NCI-H2196 treated with DMSO at 0.1 percent for 48 hours (cell line): ENCODE measurements around the gene RPL7A.
"Not testable (repeated sequence)": the region's sequence is repeated elsewhere in the genome, so short reads cannot be mapped to it uniquely, and the experiment has no call there.

Experiments used
- DNase-seq: peaks from one replicate; lab custom pipeline; 2025; ENCODE audit not compliant: unreplicated experiment; lab: John Stamatoyannopoulos, UW

Gene RPL7A

DNA sequence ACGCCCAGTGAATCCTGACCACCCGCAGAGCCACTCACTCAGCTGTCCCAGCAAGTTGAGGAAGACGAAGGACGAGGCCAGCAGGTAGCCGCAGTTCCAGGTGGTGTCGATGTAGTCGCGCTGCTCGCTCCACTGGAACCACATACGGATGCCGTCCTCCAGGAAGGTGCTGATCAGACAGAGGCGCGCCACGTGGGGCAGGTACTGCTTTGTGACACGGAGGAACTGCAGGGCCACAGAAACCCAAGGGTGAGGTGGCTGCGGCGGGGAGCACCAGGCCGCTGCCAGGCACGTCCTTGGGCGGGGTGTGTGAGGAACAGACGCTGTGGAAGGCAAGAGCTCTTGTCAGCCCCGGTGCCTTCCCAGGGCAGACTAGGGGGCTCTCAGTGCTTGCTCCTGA lies 19.2 kb downstream of the RPL7A start:
- no peak for DNase-seq

DNA sequence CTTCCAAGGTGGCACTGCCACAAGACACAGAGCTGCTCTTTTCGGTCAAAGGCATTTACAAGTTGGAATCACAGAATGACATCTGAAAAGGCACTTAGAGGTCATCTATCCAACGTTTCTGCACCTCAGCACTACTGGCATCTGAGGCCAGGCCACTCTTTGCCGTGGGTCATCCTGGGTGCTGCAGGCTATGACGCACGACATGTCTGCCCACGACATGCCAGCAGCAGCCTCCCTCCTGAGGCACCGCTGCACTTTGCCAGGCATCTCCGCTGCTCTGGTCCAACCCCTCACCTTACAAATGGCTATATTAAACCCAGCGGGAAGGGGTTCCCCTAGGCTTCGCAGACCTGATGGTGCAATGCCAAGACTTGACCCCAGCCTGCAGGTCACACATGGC lies 19.8 kb downstream of the RPL7A start:
- no peak for DNase-seq

DNA sequence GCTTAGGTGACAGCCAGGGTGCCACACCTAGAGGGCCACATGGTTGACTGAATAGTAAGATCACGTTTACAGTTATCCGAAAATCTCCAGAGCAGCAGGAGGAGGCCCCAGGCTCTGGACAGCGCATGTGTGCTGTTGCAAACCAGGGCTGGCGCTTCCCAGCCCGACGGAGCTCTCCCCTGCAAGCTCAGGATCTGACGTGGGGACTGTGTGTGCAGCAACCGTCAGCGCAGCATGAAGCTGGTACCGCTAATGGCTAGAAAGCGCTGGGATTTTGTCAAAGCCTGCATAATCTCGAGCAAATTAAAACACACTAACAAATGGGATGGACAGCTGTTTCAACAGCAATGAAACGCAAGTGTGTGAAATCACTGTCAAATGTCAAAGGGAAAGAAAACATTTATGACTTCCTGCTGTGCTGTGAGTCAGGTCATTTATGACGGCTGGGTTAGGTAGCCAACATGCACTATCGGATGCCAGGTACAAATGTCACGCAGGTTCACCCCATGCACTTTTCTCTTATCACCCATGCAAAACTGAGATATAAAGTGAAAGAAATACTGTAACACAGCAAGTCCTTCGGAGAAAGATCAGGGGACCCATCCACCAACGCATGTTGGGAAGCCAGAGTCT lies 20.3 kb downstream of the RPL7A start:
- no peak for DNase-seq

- no peak for DNase-seq
These were observed 21.4 kb downstream of the RPL7A start for GRCh38 chr9:133369422-133369821.

DNA sequence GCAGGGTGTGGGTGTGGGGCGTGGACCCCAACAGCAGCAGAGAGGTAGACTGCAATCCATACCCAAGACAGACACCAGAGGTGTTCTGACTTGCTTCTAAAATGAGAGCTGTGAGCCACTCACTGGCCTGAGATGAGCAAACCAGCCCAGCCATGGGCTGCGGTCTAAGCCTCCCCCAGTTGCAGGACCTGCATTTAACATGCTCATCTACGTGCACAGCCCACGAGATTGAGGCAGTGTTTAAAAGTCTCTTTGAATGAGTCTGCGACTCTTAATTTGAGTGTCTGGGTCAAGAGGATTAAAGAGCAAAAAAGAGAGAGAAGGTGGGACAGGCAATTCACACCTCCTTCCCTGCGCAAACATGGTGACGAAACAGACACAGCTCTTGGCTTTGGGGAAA lies 21.9 kb downstream of the RPL7A start:
- DNase-seq = no peak

DNA sequence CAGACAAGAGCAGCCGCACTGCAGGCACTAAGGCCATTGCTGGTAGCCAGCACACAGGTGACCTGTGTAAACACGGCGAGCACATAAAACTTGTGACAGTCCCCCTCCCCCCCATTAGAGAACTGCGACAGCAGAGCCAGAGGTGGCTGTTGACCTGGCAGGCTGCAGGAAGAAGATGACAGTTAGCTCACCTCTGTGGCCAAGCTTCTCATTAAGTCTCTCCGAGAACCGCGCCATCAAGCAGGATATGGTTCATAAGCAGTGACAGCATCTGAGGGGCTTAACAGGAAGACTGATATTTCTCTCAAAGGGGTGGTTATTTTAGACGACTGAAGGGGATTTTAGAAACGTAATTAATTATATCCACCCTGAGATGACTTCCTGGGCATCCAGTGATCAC lies 22.7 kb downstream of the RPL7A start:
- DNase-seq = no peak

DNA sequence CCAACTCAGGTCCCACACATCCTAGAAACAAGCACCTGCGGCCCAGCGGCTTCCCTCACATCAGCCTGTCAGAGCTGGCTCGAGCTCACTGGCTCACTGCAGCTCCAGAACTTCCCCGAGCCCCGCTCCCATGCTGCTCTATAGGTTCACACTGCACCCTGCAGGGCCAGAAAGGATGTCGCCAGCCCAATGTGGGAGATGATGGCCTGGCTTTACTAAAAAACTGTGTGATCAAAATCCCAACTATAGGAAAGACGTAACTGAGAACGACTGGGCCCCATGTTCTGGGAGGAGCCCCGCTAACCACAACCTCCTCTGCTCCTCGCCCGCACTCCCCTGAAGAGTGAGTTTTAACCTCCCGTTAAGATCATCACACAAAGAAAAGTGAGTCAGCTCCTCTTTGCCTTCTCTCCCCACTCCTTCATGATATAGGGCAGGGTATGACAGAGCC lies 23.3 kb downstream of the RPL7A start:
- DNase-seq = no peak

DNA sequence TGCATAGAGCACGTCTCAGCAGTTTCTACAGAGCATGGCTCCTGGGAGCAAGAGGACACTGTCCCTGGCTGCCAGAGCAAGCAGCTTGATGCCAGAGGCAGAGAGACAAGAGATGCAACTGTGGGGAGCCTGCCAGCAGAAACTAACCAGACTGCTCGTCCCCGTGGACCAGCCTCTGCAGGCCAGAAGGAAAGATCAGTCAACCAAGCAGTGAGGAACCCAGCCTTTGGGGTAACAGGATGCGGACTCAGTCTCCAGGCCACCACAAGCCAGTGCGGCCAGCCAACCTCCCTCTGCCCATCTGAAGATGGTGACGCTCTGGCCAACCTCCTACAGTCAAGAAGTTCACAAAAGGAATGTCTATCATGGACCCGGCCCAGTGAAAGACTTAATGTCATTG lies 24.1 kb downstream of the RPL7A start:
- no peak for DNase-seq

- no peak for DNase-seq
These were observed 26.6 kb downstream of the RPL7A start for GRCh38 chr9:133374612-133375115.

GRCh38 chr9:133375116-133375723 lies 27.2 kb downstream of the RPL7A start:
- no peak for DNase-seq

GRCh38 chr9:133375724-133376654 lies 28.0 kb downstream of the RPL7A start, which contains the start of the genes STKLD1 and SURF4:
STKLD1 (plus strand) TSS chr9:133376366; CDS start chr9:133376474, 108 bp downstream.
SURF4 (minus strand) TSS chr9:133376060; CDS start chr9:133375969, 91 bp downstream.
- DNase-seq = peak; percentile 89

- not testable (repeated sequence) for DNase-seq
These were observed 29.3 kb downstream of the RPL7A start for GRCh38 chr9:133377280-133377679.

DNA sequence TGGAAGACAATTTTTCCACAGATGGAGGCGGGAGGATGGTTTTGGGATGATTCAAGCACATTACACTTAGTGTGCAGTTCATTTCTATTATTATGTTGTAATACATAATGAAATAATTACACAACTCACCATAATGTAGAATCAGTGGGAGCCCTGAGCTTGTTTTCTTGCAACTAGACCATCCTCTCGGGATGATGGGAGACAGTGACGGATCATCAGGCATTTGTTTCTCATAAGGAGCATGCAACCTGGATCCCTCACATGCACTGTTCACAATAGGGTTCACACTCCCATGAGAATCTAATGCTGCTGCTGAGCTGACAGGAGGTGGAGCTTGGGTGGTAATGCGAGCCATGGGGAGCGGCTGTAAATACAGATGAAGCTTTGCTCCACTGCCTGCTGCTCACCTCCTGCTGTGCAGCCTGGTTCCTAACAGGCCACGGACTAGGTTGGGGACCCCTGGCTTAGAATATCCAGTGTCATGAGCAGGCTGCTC lies 29.8 kb downstream of the RPL7A start:
- no peak for DNase-seq

DNA sequence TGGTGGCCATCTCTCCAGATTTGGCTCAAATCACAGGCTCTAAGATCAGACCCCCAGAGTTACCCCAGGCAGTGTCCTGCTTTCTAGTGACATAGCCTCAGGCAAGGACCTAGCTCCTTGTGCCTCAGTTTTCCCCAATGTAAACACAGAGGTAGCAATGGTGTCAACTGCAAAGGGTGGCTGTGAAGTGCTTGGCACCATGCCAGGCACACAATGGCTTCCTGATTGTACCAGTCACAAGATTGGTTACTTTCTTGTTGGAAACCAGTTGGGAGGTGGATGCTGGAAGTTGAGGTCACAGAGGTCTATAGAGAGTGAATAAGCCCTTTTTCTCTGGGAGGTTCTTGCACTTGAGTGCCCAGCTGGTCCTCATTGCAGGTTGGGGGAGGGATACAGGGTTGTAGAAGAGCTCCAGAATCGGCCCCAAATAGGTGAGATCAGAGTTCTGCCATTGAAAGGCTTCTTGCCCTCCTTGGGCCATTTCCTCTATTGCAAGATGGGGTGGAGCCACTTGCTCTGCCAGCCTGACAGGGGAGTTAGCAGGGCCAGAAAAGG lies 30.5 kb downstream of the RPL7A start:
- no peak for DNase-seq

GRCh38 chr9:133379153-133380086 lies 31.4 kb downstream of the RPL7A start:
- DNase-seq = no peak

DNA sequence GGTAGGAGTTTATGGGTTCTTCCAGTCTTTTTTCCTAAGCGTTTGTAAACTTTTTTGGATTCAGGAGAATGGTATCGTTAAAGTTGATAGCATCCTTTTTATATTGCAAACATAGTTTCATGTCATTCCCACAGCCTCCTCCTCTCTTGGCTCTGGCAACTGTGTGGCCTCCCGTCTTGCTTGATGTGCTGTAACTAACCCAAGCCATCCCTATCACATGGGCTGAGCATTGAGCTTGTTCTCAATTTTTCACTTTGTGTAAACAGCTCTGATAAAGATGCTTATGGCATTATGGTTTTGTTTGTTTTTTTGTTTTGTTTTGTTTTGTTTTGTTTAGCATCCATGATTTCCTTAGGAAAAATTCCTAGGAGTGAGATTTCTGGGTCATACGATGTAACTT lies 32.7 kb downstream of the RPL7A start:
- no peak for DNase-seq

- no peak for DNase-seq
These were observed 34.6 kb downstream of the RPL7A start for GRCh38 chr9:133382507-133383141.

- DNase-seq = no peak
These were observed 35.4 kb downstream of the RPL7A start for GRCh38 chr9:133383438-133383837.

DNA sequence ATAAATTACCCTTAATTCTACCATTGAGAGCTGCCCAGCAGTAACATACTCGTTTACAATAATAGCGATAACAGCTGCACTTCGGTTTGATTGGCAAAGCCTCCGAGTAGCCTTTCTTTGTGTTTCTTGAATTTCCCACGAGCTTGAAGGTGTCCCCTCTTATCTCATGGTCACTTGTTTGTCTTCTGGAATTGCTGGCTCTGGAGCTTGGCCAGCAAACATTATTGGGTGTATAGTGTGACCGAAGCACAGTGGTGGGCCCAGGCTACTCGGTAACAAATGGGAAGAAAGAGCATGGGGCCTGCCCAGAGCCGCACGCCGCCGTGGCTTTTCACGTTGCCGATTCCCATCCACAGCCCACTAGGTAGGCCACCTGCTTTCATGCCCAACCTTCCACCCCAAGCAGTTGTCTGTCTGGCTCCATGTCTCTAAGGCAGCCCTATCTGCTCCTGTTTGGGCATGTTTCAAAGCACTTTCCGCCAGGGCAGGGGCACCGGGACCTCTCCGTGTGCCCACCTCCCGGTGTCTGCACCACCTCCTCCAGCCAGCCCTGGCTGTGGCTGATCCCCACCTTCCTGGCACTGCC lies 36.8 kb downstream of the RPL7A start:
- DNase-seq = no peak
